ENCODE data around the gene RALB. TPM values are rescaled to one million over a fixed set of nuclear protein-coding genes. Genes with fewer than 3 reads are reported as not detected.

The RALB gene
- total and polyA plus RNA-seq, 2 donors (not counting 1 experiment from before 2014, with no cell fraction given): 58.3 to 73.9 TPM

DNA sequence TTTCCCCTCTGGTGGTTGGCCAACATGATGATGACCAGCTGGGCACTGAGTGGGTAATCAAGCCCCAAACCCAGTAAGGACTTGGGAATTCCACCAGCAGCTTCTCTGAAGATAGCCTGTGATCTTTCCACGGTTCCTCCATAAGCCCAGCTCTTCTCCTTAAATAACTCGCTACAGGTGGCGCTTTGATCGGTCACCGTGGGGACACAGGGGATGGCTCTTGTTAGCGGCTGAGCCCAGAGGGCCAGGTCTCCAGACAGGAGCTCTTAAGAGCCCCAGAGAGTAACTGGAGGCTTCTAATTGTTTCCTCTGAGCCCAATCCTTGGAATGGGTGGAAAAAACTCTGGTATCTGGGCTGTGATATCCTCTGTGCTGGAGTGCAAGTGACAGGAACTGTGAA, 79.7 kb downstream of the RALB start:
- H3K36me3 ChIP-seq (ENCODE audit: control insufficient read depth, insufficient read depth, low read length): no peaks in the 10 kb centered on the region
- H3K27ac ChIP-seq (ENCODE audit: insufficient read depth, low read length): no peak overlapping the region
- no peak for DNase-seq (ENCODE audit: low read depth in 2 of 2)
- H3K4me3 ChIP-seq (replicated peaks in 1 of 4; ENCODE audit: control extremely low read depth in 1 of 4, insufficient read depth in 1 of 4, low read depth in 3 of 4, low read length in 4 of 4): no peak overlapping the region
- H4K20me1 ChIP-seq (ENCODE audit: control insufficient read depth, extremely low read depth, insufficient read depth, low read length): no peaks in the 10 kb centered on the region
- H3K4me2 ChIP-seq (ENCODE audit: extremely low read depth, insufficient read depth, low read length): no peak overlapping the region
- no peak overlapping the region for H2AFZ ChIP-seq (ENCODE audit: low read length)
- peaks cover 28% of the 10 kb centered on the region for H3K27me3 ChIP-seq (ENCODE audit: control insufficient read depth, insufficient read depth, low read length)
- H3K4me1 ChIP-seq (ENCODE audit: control insufficient read depth, extremely low read depth, insufficient read depth, low read length): no peaks in the 10 kb centered on the region
- H3K79me2 ChIP-seq (ENCODE audit: control insufficient read depth, insufficient read depth, low read length): no peaks in the 10 kb centered on the region
- H3K9ac ChIP-seq (ENCODE audit: insufficient read depth, low read length): no peak overlapping the region
- TF ChIP-seq EZH2 (IDR thresholded peaks at IDR 0.05; ENCODE audit: low read length, missing control alignments): no peak
- TF ChIP-seq, protein P1, sequence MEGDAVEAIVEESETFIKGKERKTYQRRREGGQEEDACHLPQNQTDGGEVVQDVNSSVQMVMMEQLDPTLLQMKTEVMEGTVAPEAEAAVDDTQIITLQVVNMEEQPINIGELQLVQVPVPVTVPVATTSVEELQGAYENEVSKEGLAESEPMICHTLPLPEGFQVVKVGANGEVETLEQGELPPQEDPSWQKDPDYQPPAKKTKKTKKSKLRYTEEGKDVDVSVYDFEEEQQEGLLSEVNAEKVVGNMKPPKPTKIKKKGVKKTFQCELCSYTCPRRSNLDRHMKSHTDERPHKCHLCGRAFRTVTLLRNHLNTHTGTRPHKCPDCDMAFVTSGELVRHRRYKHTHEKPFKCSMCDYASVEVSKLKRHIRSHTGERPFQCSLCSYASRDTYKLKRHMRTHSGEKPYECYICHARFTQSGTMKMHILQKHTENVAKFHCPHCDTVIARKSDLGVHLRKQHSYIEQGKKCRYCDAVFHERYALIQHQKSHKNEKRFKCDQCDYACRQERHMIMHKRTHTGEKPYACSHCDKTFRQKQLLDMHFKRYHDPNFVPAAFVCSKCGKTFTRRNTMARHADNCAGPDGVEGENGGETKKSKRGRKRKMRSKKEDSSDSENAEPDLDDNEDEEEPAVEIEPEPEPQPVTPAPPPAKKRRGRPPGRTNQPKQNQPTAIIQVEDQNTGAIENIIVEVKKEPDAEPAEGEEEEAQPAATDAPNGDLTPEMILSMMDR (conservative IDR thresholded peaks at IDR 0.05 in 1 of 2, IDR thresholded peaks at IDR 0.05 in 1 of 2; ENCODE audit: low read depth in 1 of 2, low read length in 2 of 2): no peak
- no peaks in the 10 kb centered on the region for H3K9me3 ChIP-seq (ENCODE audit: control insufficient read depth, insufficient read depth, low read depth, low read length)

DNA sequence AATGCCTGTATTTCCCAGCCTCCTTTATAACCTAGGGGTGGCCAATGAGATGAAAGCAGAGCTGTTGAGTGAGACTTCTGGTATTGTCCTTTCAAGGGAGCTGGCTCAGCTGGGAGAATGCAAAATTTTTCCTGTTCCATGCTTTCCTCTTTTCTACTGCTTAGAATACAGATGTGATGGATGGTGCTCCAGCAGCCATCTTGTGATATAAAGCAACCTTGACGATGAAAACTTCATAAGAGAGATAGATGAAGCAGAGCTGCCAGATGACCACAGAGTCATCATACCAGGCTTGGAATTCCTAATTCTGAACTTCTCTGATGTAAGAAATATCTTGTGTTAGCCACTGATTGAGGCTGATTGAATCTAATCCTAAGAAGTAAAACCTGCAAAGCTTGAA, 81.4 kb downstream of the RALB start:
- Histone ChIP-seq H3K36me3 (ENCODE audit: control insufficient read depth, insufficient read depth, low read length) (no peaks in the 10 kb centered on the region), H3K27ac (ENCODE audit: insufficient read depth, low read length) (no peak overlapping the region), H3K27me3 (ENCODE audit: control insufficient read depth, insufficient read depth, low read length) (peaks cover 23% of the 10 kb centered on the region), H4K20me1 (ENCODE audit: control insufficient read depth, extremely low read depth, insufficient read depth, low read length) (no peaks in the 10 kb centered on the region), H3K79me2 (ENCODE audit: control insufficient read depth, insufficient read depth, low read length) (no peaks in the 10 kb centered on the region), H3K9ac (ENCODE audit: insufficient read depth, low read length) (no peak overlapping the region), H3K4me3 (replicated peaks in 1 of 4; ENCODE audit: control extremely low read depth in 1 of 4, insufficient read depth in 1 of 4, low read depth in 3 of 4, low read length in 4 of 4) (no peak overlapping the region), H3K9me3 (ENCODE audit: control insufficient read depth, insufficient read depth, low read depth, low read length) (no peaks in the 10 kb centered on the region), H2AFZ (ENCODE audit: low read length) (no peak overlapping the region), H3K4me1 (ENCODE audit: control insufficient read depth, extremely low read depth, insufficient read depth, low read length) (no peaks in the 10 kb centered on the region), H3K4me2 (ENCODE audit: extremely low read depth, insufficient read depth, low read length) (no peak overlapping the region)
- DNase-seq (ENCODE audit: low read depth in 2 of 2): no peak
- TF ChIP-seq EZH2 (IDR thresholded peaks at IDR 0.05; ENCODE audit: low read length, missing control alignments): no peak
- TF ChIP-seq, protein P1 (conservative IDR thresholded peaks at IDR 0.05 in 1 of 2, IDR thresholded peaks at IDR 0.05 in 1 of 2; ENCODE audit: low read depth in 1 of 2, low read length in 2 of 2): no peak

DNA sequence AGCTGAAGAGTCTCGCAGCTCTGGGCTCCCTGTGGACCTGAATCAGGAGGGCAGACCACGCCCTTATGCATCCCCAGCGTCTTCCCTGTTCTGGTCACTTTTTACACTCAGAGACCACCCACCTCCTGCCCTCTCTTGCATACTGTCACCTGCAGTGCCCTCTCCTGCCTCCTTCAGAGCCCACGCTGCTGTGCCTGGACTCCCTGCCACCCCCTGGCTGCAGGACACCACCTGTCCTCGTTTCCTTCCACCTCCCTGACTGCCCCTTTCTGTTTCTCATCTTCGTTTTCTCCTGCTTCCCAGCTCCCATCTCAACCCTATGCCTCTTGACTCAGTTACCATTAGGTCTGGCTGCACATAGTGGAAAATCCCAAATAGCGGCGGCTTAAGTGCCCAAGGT, 84.1 kb downstream of the RALB start:
- no peak overlapping the region for H3K9ac ChIP-seq (ENCODE audit: insufficient read depth, low read length)
- no peaks in the 10 kb centered on the region for H3K9me3 ChIP-seq (ENCODE audit: control insufficient read depth, insufficient read depth, low read depth, low read length)
- H4K20me1 ChIP-seq (ENCODE audit: control insufficient read depth, extremely low read depth, insufficient read depth, low read length): no peaks in the 10 kb centered on the region
- H3K79me2 ChIP-seq (ENCODE audit: control insufficient read depth, insufficient read depth, low read length): no peaks in the 10 kb centered on the region
- H3K4me1 ChIP-seq (ENCODE audit: control insufficient read depth, extremely low read depth, insufficient read depth, low read length): no peaks in the 10 kb centered on the region
- no peak overlapping the region for H2AFZ ChIP-seq (ENCODE audit: low read length)
- H3K27me3 ChIP-seq (ENCODE audit: control insufficient read depth, insufficient read depth, low read length): peaks cover 14% of the 10 kb centered on the region
- DNase-seq (ENCODE audit: low read depth in 2 of 2): no peak
- no peak overlapping the region for H3K4me3 ChIP-seq (replicated peaks in 1 of 4; ENCODE audit: control extremely low read depth in 1 of 4, insufficient read depth in 1 of 4, low read depth in 3 of 4, low read length in 4 of 4)
- H3K36me3 ChIP-seq (ENCODE audit: control insufficient read depth, insufficient read depth, low read length): no peaks in the 10 kb centered on the region
- TF ChIP-seq, protein P1 (conservative IDR thresholded peaks at IDR 0.05 in 1 of 2, IDR thresholded peaks at IDR 0.05 in 1 of 2; ENCODE audit: low read depth in 1 of 2, low read length in 2 of 2): no peak
- no peak for TF ChIP-seq EZH2 (IDR thresholded peaks at IDR 0.05; ENCODE audit: low read length, missing control alignments)
- H3K27ac ChIP-seq (ENCODE audit: insufficient read depth, low read length): no peak overlapping the region
- H3K4me2 ChIP-seq (ENCODE audit: extremely low read depth, insufficient read depth, low read length): no peak overlapping the region
